GM19193 (cell line): Measurements from ENCODE around the gene USP32.

Source experiments
- POLR2A ChIP-seq: IDR thresholded peaks from 4 replicates; pipeline ENCODE4 v1.6.1; 2011; ENCODE audit not compliant: insufficient read depth, insufficient read length; ENCODE audit errors: extremely low read depth

The USP32 gene

GRCh38 chr17:60355663-60356594 is 36.0 kb downstream of the USP32 start:
- no peak for TF ChIP-seq POLR2A

GRCh38 chr17:60354223-60354622 is 37.7 kb downstream of the USP32 start:
- no peak for TF ChIP-seq POLR2A

- TF ChIP-seq POLR2A = no peak
Observed at GRCh38 chr17:60353773-60354172, 38.2 kb downstream of the USP32 start.

- no peak for TF ChIP-seq POLR2A
Observed at GRCh38 chr17:60352569-60352968, 39.4 kb downstream of the USP32 start.

- no peak for TF ChIP-seq POLR2A
Observed at GRCh38 chr17:60352071-60352470, 39.9 kb downstream of the USP32 start.

GRCh38 chr17:60351012-60351695 is 40.8 kb downstream of the USP32 start:
- no peak for TF ChIP-seq POLR2A

GRCh38 chr17:60348616-60349015 is 43.3 kb downstream of the USP32 start:
- no peak for TF ChIP-seq POLR2A

GRCh38 chr17:60345233-60345632 is 46.7 kb downstream of the USP32 start:
- TF ChIP-seq POLR2A = no peak

GRCh38 chr17:60335289-60335688 is 56.6 kb downstream of the USP32 start:
- no peak for TF ChIP-seq POLR2A

- no peak for TF ChIP-seq POLR2A
Observed at GRCh38 chr17:60333628-60334031, 58.3 kb downstream of the USP32 start.

- no peak for TF ChIP-seq POLR2A
Observed at GRCh38 chr17:60332574-60332973, 59.4 kb downstream of the USP32 start.

GRCh38 chr17:60330731-60331130 is 61.2 kb downstream of the USP32 start:
- no peak for TF ChIP-seq POLR2A

GRCh38 chr17:60328679-60329078 is 63.3 kb downstream of the USP32 start:
- no peak for TF ChIP-seq POLR2A

- TF ChIP-seq POLR2A = no peak
Observed at GRCh38 chr17:60327901-60328273, 64.0 kb downstream of the USP32 start.

GRCh38 chr17:60327134-60327900 is 64.6 kb downstream of the USP32 start:
- TF ChIP-seq POLR2A = no peak

GRCh38 chr17:60326702-60327101 is 65.2 kb downstream of the USP32 start:
- no peak for TF ChIP-seq POLR2A
